ENCODE data around the gene NUDT17. TPM values are rescaled to one million over a fixed set of nuclear protein-coding genes. Genes with fewer than 3 reads are reported as not detected.

NUDT17 gene
- total RNA-seq, 4 donors from 2014 or later = 1.9 to 2.3 (median 2.0) TPM; not detected in 1

DNA sequence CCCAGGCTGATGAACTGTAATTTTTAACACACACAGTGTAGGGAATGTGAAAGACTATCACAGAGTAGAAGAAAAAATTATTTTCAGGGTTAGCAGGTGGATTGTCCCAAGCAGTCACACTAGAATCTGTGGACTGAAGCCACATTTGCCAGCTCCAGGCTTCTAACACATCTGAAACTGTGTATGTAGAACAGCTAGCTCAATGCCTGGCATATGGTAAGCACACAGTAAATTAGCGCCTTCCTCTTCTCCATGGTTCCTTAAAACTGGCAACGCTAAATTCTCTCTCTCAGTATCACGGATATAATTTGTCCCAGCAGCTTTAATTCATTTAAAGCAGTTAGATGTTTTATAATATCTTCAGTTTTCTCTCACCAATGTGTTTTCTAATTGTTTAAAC is 2.4 kb upstream of the NUDT17 start:
- Histone ChIP-seq H3K27me3 (no peaks in the 10 kb centered on the region), H3K9me3 (no peaks in the 10 kb centered on the region), H3K4me3 (no peak overlapping the region), H3K36me3 (peaks cover 0 to 55% (median 0%) of the 10 kb centered on the region in 3 donors), H3K4me1 (peaks cover 0 to 15% (median 9%) of the 10 kb centered on the region in 4 donors), H3K27ac (no peak overlapping the region)
- no peak for DNase-seq
- TF ChIP-seq, protein P1, sequence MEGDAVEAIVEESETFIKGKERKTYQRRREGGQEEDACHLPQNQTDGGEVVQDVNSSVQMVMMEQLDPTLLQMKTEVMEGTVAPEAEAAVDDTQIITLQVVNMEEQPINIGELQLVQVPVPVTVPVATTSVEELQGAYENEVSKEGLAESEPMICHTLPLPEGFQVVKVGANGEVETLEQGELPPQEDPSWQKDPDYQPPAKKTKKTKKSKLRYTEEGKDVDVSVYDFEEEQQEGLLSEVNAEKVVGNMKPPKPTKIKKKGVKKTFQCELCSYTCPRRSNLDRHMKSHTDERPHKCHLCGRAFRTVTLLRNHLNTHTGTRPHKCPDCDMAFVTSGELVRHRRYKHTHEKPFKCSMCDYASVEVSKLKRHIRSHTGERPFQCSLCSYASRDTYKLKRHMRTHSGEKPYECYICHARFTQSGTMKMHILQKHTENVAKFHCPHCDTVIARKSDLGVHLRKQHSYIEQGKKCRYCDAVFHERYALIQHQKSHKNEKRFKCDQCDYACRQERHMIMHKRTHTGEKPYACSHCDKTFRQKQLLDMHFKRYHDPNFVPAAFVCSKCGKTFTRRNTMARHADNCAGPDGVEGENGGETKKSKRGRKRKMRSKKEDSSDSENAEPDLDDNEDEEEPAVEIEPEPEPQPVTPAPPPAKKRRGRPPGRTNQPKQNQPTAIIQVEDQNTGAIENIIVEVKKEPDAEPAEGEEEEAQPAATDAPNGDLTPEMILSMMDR (IDR thresholded peaks at IDR 0.05) = no peak
- TF ChIP-seq POLR2A (IDR thresholded peaks at IDR 0.05) = no peak

GRCh38 chr1:145845144-145845513 is 301 bp upstream of the NUDT17 start:
- TF ChIP-seq, protein P1 (IDR thresholded peaks at IDR 0.05) = no peak
- TF ChIP-seq POLR2A (IDR thresholded peaks at IDR 0.05) = no peak
- H3K36me3 ChIP-seq = peaks cover 0 to 50% (median 0%) of the 10 kb centered on the region in 3 donors
- H3K9me3 ChIP-seq = no peaks in the 10 kb centered on the region
- no peaks in the 10 kb centered on the region for H3K27me3 ChIP-seq
- DNase-seq = no peak
- H3K4me1 ChIP-seq = peaks cover 0 to 15% (median 9%) of the 10 kb centered on the region in 4 donors
- peak overlapping the region; percentile 57 to 82 (median 72) for H3K27ac ChIP-seq
- H3K4me3 ChIP-seq = peak overlapping the region; percentile 48 to 82 (median 58)

DNA sequence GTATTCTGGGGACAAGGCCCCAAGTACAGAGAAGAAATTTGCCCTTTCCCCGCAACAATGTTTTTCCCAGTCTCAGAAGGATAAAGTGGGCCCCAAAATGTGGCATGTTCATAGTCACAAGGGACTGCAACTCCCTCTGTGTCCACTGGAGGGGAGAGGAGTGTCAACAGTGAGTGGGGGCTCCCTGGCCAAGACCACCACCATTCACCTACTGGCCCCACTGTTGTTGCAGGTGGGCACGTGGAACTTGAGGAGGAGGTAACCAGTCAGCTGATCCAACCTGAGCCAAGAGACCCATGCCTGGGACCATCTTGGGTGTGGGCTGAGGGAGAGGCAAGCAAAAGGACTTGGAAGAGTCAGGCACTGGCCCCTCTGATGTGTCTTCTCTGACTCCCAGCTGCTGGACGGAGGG is 777 bp downstream of the NUDT17 start:
- Histone ChIP-seq H3K36me3 (peaks cover 0 to 50% (median 0%) of the 10 kb centered on the region in 3 donors), H3K9me3 (no peaks in the 10 kb centered on the region), H3K4me3 (peak overlapping the region; percentile 48 to 82 (median 58)), H3K27ac (peak overlapping the region; percentile 57 to 82 (median 72)), H3K27me3 (no peaks in the 10 kb centered on the region), H3K4me1 (peaks cover 0 to 15% (median 9%) of the 10 kb centered on the region in 4 donors)
- peak in 2 of 3 donors; percentile 31 to 53 for DNase-seq
- no peak for TF ChIP-seq POLR2A (IDR thresholded peaks at IDR 0.05)
- TF ChIP-seq, protein P1 (IDR thresholded peaks at IDR 0.05) = peak; percentile 47 to 70 (median 57)

DNA sequence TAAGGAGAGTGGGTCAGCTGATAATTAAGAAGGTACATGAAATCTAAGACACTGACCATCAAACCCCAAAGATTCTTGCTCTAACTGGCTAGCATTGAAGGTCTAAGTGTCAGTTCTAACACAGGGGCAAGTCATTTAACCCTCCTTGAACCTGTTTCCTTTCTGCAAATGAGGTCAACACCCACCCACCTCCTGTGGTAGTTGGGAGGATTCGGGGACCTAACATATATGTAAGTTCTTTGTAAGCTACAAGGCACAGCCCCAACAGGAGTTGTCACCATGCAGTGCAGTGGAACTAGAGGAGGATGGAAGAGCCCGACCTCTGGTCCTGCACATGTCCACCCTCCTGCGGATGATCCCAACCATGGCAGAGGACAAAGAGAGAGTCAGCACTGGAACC is 2.4 kb downstream of the NUDT17 start:
- Histone ChIP-seq H3K27ac (no peak overlapping the region), H3K4me3 (no peak overlapping the region), H3K27me3 (no peaks in the 10 kb centered on the region), H3K36me3 (peaks cover 0 to 51% (median 0%) of the 10 kb centered on the region in 3 donors), H3K4me1 (peaks cover 0 to 15% (median 9%) of the 10 kb centered on the region in 4 donors), H3K9me3 (no peaks in the 10 kb centered on the region)
- DNase-seq = no peak
- TF ChIP-seq, protein P1 (IDR thresholded peaks at IDR 0.05) = no peak
- no peak for TF ChIP-seq POLR2A (IDR thresholded peaks at IDR 0.05)

GRCh38 chr1:145849356-145850160 is 4.1 kb downstream of the NUDT17 start:
- H3K9me3 ChIP-seq = no peaks in the 10 kb centered on the region
- no peak overlapping the region for H3K4me3 ChIP-seq
- H3K4me1 ChIP-seq = peaks cover 0 to 14% (median 9%) of the 10 kb centered on the region in 4 donors
- no peaks in the 10 kb centered on the region for H3K27me3 ChIP-seq
- peak overlapping the region in 1 of 4 donors; percentile 14 for H3K27ac ChIP-seq
- peaks cover 0 to 59% (median 0%) of the 10 kb centered on the region in 3 donors for H3K36me3 ChIP-seq
- no peak for DNase-seq
- TF ChIP-seq POLR2A (IDR thresholded peaks at IDR 0.05) = no peak
- TF ChIP-seq, protein P1 (IDR thresholded peaks at IDR 0.05) = no peak
